Thoracic aorta (tissue), 2 donors: ENCODE data around the gene PJA2. TPM values are rescaled to one million over a fixed set of nuclear protein-coding genes. Genes with fewer than 3 reads are reported as not detected.

ENCODE experiments used
- ATAC-seq: fragments of 150-250 bp; one replicate; pipeline ENCODE4 v1.8.0; 2017; ENCODE audit warnings: low read depth; ENCODE audit not compliant: insufficient number of reproducible peaks, low FRiP score
- DNase-seq: peaks from one replicate; pipeline ENCODE4 v3.0.0-alpha.2; 2020; ENCODE audit warnings: low spot score
- H3K27ac ChIP-seq, 2 donors: fragments of 200-600 bp; sonication (generic); 1 replicate in 1 of 2; 2 replicates in 1 of 2; pipeline ENCODE4 v1.5.1; 2016; ENCODE audit warnings: mild to moderate bottlenecking in 2 of 2, moderate library complexity in 2 of 2
- H3K27me3 ChIP-seq: fragments of 200-600 bp; sonication (generic); replicated peaks from 2 replicates; pipeline ENCODE4 v1.6.0; 2016; ENCODE audit warnings: mild to moderate bottlenecking; ENCODE audit not compliant: insufficient read depth
- H3K36me3 ChIP-seq: fragments of 200-600 bp; sonication (generic); one replicate; pipeline ENCODE4 v1.5.1; 2016
- H3K4me1 ChIP-seq, 2 donors: fragments of 200-600 bp; sonication (generic); 1 replicate in 1 of 2; 2 replicates in 1 of 2; pipeline versions ENCODE4 v1.5.1 to v1.6.0; 2016; ENCODE audit warnings: low read depth in 2 of 2, mild to moderate bottlenecking in 1 of 2; ENCODE audit not compliant: control insufficient read depth in 1 of 2
- H3K4me3 ChIP-seq: fragments of 200-600 bp; sonication (generic); 2 replicates; pipeline ENCODE4 v1.5.1; 2016; ENCODE audit warnings: mild to moderate bottlenecking
- H3K9me3 ChIP-seq: fragments of 200-600 bp; sonication (generic); 2 replicates; pipeline ENCODE4 v1.5.1; 2016
- CTCF ChIP-seq: fragments of 200-600 bp; sonication (generic); IDR thresholded peaks from one replicate; pipeline ENCODE4 v1.5.1; 2019; ENCODE audit warnings: antibody characterized with exemption
- total RNA-seq, 2 donors: library from RNA; depleted of rRNA; stranded (reverse); fragments of >200 nt; gene quantifications; one replicate each; pipeline versions ENCODE4 v1.1.0 to v1.2.3, GENCODE V29; 2016

The PJA2 gene
- total RNA-seq, 2 donors from 2014 or later = 136 to 155 TPM

DNA sequence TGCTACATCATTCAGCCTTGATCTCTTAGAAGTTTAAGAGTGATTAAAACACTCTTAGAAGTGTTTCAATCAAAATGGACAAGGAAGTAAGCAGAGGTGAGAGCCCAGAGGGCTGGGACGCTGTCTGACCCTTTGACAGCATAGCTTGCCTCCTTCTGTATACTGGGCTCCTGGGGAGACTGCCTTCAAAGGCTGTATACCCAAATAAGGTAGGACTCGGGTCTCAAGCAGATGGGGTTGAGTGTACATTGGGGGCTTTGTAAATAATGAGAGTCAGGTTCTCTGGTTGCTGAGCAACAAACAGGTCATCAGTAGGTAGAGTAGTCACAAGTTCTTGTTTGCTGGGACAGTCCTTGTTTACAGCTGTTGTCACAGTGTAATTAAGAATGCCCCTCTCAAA lies 97.1 kb downstream of the PJA2 start:
- Histone ChIP-seq H3K4me3 (no peak overlapping the region), H3K27me3 (no peaks in the 10 kb centered on the region), H3K4me1 (peaks cover 5 to 10% of the 10 kb centered on the region in 2 donors), H3K27ac (no peak overlapping the region), H3K9me3 (no peaks in the 10 kb centered on the region), H3K36me3 (no peaks in the 10 kb centered on the region)
- no peak for TF ChIP-seq CTCF
- no peak for ATAC-seq
- no peak for DNase-seq

GRCh38 chr5:109310315-109310714 lies 99.5 kb downstream of the PJA2 start:
- Histone ChIP-seq H3K27ac (no peak overlapping the region), H3K4me1 (peaks cover 2 to 10% of the 10 kb centered on the region in 2 donors), H3K9me3 (no peaks in the 10 kb centered on the region), H3K4me3 (no peak overlapping the region), H3K27me3 (no peaks in the 10 kb centered on the region), H3K36me3 (no peaks in the 10 kb centered on the region)
- DNase-seq (no peak), ATAC-seq (no peak)
- TF ChIP-seq CTCF = no peak

DNA sequence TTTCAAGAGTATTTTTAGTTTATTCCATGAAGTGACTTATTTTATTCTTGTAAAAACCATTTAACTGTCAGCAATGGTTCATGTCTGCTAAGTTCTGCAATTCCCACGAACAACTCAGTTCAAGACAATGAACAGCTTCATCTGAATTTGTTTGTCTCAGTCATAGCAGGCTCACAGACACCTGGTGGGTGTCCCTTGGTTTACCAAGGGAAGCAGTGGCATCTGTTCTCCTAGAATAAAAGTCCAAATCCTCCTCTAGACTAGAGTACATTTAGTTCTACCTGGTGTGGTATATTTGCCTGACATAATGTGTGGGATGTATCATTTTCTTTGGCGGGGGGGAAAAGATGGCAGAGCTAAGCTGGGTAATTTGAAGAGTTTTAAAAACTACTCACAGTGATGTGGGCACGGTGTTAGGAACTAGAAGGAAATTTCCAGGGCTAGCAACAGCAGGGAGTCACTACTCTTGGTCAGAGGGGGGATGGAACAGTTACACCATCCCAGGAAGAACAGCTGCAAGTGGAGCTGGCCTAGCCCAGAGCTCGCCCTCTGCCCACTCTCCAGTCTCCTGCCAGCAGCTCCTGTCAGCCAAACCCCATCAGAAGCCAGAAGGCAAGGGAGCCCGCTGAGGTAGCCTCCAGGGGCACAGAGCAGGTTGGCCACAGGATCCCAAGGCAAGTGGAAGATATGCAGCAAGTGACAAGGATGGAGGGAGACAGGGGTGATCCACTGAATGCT lies 100.3 kb downstream of the PJA2 start:
- ATAC-seq = no peak
- Histone ChIP-seq H3K4me1 (peaks cover 0 to 2% of the 10 kb centered on the region in 2 donors), H3K36me3 (no peaks in the 10 kb centered on the region), H3K4me3 (no peak overlapping the region), H3K27ac (no peak overlapping the region), H3K9me3 (no peaks in the 10 kb centered on the region), H3K27me3 (no peaks in the 10 kb centered on the region)
- no peak for TF ChIP-seq CTCF
- DNase-seq = no peak

DNA sequence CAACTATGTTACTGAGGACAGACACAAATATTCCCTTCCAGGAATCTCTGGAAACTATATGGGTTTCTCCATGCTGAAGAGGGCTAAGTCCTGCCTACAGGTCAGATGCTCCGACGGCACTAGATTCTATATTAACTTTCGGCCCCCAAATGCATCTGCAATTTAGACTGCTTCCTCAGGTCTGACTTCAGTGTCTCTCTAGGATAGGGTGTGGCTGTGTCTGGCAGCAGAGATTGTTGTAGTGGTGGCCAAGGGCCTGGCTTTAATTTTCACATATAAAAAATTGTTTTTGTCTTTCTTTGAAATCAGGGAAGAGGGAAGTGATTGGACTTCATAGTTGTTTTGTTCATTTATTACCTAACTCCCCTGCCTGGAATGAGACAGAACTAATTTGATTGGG lies 101.8 kb downstream of the PJA2 start:
- DNase-seq (no peak), ATAC-seq (no peak)
- no peak for TF ChIP-seq CTCF

GRCh38 chr5:109307456-109307855 lies 102.3 kb downstream of the PJA2 start:
- ATAC-seq (no peak), DNase-seq (no peak)
- TF ChIP-seq CTCF = no peak
- H3K27me3 ChIP-seq = no peaks in the 10 kb centered on the region
- no peaks in the 10 kb centered on the region for H3K4me1 ChIP-seq
- no peaks in the 10 kb centered on the region for H3K36me3 ChIP-seq
- H3K27ac ChIP-seq = no peak overlapping the region
- H3K9me3 ChIP-seq = no peaks in the 10 kb centered on the region
- H3K4me3 ChIP-seq = no peak overlapping the region

More for the DNA sequence above, 101.8 kb downstream of the PJA2 start:
- no peak overlapping the region for H3K27ac ChIP-seq
- H3K36me3 ChIP-seq = no peaks in the 10 kb centered on the region
- H3K4me1 ChIP-seq = no peaks in the 10 kb centered on the region
- no peaks in the 10 kb centered on the region for H3K27me3 ChIP-seq
- H3K4me3 ChIP-seq = no peak overlapping the region
- H3K9me3 ChIP-seq = no peaks in the 10 kb centered on the region
